GM18873 (cell line): ENCODE results near the gene BCAS3.
"Not testable (repeated sequence)": the region's sequence is repeated elsewhere in the genome, so short reads cannot be mapped to it uniquely, and the experiment has no call there.

Experiments used
- ATAC-seq: cut with Tn5 transposase; IDR thresholded peaks from one replicate; pipeline ENCODE4 v1.9.1; 2021; ENCODE audit warnings: mild to moderate bottlenecking, moderate library complexity, moderate number of reproducible peaks; ENCODE audit not compliant: unreplicated experiment, low FRiP score

BCAS3 gene

GRCh38 chr17:60781880-60782412 lies 104.3 kb downstream of the BCAS3 start:
- ATAC-seq, result no peak

- no peak for ATAC-seq
Observed at GRCh38 chr17:60782742-60783141, 105.1 kb downstream of the BCAS3 start.

GRCh38 chr17:60790205-60790604 lies 112.6 kb downstream of the BCAS3 start:
- no peak for ATAC-seq

GRCh38 chr17:60792250-60792898 lies 114.7 kb downstream of the BCAS3 start:
- ATAC-seq, result no peak

GRCh38 chr17:60798576-60798975 lies 120.9 kb downstream of the BCAS3 start:
- ATAC-seq, result no peak

GRCh38 chr17:60802377-60802776 lies 124.7 kb downstream of the BCAS3 start:
- ATAC-seq, result no peak

GRCh38 chr17:60803059-60803458 lies 125.4 kb downstream of the BCAS3 start:
- no peak for ATAC-seq

GRCh38 chr17:60804831-60805230 lies 127.2 kb downstream of the BCAS3 start:
- ATAC-seq, result no peak

GRCh38 chr17:60809421-60809820 lies 131.8 kb downstream of the BCAS3 start:
- no peak for ATAC-seq

GRCh38 chr17:60814941-60815340 lies 137.3 kb downstream of the BCAS3 start:
- ATAC-seq, result not testable (repeated sequence)

- ATAC-seq, result no peak
Observed at GRCh38 chr17:60817192-60817591, 139.5 kb downstream of the BCAS3 start.

GRCh38 chr17:60819447-60820130 lies 141.9 kb downstream of the BCAS3 start:
- no peak for ATAC-seq

GRCh38 chr17:60823515-60823914 lies 145.9 kb downstream of the BCAS3 start:
- no peak for ATAC-seq

- ATAC-seq, result no peak
Observed at GRCh38 chr17:60825351-60825750, 147.7 kb downstream of the BCAS3 start.

GRCh38 chr17:60827943-60828342 lies 150.3 kb downstream of the BCAS3 start:
- no peak for ATAC-seq

- ATAC-seq, result no peak
Observed at GRCh38 chr17:60832151-60832585, 154.5 kb downstream of the BCAS3 start.

GRCh38 chr17:60832631-60833030 lies 155.0 kb downstream of the BCAS3 start:
- no peak for ATAC-seq

GRCh38 chr17:60840456-60840855 lies 162.8 kb downstream of the BCAS3 start:
- no peak for ATAC-seq

- ATAC-seq, result no peak
Observed at GRCh38 chr17:60845012-60845411, 167.4 kb downstream of the BCAS3 start.

GRCh38 chr17:60846175-60846574 lies 168.5 kb downstream of the BCAS3 start:
- ATAC-seq, result no peak

- ATAC-seq, result no peak
Observed at GRCh38 chr17:60851181-60851580, 173.5 kb downstream of the BCAS3 start.

- ATAC-seq, result no peak
Observed at GRCh38 chr17:60857556-60858080, 180.0 kb downstream of the BCAS3 start.
